Activated CD8-positive, alpha-beta memory T cell treated with anti-CD3 and anti-CD28 coated beads, Interleukin-2, amount 50 U/mL, for 48 hours (primary cell): Measurements from ENCODE around the gene MYO1C.
A peak's percentile ranks its signal among the peaks of the same experiment; 100 is the strongest.
"Not testable (repeated sequence)": the region's sequence is repeated elsewhere in the genome, so short reads cannot be mapped to it uniquely, and the experiment has no call there.

Experiments
- DNase-seq: peaks from one replicate; pipeline ENCODE4 v3.0.0-alpha.2; 2020

MYO1C gene

GRCh38 chr17:1492249-1493206 is at the start of gene MYO1C:
Gene MYO1C (minus strand): TSS chr17:1492686. CDS start chr17:1492487, 199 bp downstream.
- no peak for DNase-seq

- DNase-seq: no peak
Observed at GRCh38 chr17:1541367-1541904, 49.0 kb upstream of the MYO1C start.

DNA sequence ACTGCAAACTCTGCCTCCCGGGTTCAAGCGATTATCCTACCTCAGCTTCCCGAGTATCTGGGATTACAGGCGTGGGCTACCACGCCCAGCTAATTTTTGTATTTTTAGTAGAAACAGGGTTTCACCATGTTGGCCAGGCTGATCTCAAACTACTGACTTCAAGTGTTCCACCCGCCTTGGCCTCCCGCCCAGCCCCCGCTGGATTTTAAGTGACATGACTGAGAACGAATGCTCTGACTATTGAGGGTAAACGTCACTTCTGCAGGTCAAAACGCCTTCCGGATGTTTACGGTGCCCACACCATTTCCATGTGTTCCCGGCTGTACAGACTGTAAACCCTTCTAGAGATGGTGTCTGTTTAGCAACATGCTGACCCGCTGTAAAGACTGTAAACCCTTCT is 47.3 kb upstream of the MYO1C start:
- DNase-seq: no peak

DNA sequence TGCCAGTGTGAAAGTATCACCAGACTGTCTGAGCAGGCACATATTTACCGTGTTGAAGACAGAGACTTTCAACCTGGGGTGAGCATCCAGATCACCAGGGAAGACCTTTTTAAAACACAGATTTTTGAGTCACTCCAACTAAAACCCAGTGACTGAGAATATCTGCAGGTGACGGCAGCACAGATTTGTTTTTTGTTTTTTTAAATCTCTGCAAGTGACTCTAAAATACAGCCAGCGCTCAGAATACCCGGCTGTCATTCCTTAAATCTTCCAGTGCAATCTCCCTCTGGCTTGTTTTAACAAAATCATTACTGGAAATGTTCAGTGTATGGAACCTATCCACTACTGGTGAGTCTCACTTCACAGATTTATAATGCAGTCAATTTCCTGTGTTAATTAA is 43.3 kb upstream of the MYO1C start:
- DNase-seq: no peak

DNA sequence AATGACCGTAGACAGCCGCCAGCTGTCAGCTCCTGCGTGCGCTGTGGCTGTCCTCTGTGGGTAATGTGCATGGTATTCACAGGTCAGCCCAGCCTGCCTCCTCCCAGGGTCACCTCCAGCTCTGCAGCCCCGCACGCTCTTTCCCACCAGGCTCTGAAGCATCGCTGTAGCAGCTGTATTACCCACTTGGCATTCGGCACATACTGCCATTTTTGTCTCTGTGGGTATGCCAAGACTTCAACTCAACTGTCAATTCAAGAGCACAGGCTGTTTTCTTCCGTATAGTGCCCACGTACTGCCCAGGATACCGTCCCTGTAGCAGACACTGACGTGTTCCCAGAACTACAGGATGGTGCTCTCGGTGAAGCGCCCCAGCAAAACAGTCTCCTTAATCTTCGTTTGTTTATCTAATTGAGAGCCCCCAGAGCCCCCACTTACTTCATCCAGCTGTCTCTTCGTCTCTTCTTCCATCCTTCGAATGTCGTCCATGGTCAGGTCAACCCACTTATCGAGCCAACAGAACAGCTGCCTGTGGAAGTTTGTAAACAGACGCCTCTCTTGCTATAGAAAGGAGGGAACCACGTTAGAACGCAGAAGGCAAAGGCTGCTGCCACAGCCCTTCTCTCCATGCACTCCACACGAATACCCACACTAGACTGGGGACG is 41.3 kb upstream of the MYO1C start:
- no peak for DNase-seq

DNA sequence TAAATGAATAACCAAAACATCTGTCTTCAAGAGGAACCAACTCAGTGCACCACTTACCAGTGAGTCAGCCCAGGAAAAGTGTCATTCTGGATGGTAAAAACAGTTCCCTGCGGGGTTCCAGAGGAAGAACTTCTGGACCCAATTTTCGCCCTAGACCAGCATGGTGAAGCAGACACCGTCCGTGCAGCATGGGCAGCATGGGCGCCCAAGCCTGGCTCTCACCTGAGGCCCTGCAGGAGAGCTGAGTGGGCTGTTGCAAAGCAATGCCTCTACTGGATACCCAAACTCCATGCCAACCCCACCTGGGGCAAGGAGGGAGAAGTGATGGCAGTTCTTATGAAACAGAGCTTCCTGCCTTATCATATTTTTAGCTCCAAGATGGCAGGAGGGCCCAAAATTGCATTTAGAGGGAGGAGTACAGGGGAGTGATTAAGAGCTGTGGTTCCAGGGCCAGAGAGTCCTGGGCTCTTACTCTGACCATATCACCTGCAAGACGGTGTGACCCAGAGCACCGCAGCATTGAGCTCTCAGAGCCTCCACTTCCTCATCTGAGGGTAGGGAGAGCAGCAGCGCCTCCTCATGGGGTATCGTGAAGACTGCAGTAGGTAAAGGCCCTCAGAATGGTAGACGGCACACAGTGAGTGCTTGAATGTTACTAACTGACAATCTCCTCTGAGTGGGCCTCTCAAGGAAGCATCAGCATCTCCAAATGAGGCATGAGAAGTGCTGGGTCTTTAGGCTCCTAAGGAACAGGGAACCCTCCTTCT is 40.5 kb upstream of the MYO1C start:
- no peak for DNase-seq

- no peak for DNase-seq
Observed at GRCh38 chr17:1529863-1530262, 37.4 kb upstream of the MYO1C start.

DNA sequence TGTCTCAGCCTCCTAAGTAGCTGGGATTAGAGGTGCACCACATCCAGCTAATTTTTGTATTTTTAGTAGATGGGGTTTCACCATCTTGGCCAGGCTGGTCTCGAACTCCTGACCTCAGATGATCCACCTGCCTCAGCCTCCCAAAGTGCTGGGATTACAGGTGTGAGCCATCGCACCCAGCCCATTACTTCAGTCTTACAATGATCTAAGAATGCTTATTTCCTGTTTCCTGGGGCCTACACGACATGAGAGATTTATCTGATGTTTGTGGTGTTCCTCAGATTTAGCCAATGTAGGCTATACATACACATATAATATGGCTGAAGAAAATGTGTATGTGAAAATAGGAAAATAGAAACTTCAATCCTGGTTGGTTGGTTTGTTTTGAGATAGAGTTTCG is 34.4 kb upstream of the MYO1C start:
- not testable (repeated sequence) for DNase-seq

DNA sequence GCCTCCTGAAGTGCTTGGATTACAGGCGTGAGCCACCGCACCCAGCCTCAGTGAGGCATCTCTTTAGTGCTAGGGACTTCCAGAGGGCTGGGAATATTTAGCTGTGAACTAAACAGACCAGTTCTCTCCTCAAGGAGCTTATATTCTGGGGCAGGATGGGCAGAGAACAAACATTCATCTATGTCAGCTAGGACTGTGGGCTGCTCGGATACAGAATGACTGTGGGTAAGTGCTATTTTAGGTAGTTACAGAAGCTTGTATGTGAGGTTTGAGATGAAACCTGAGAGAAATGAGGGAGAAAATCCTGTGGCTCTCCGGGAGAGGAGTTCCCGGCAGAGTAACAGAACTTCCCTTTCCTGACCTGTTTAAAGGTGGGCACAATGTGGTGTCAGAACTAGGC is 30.1 kb upstream of the MYO1C start:
- DNase-seq: no peak

DNA sequence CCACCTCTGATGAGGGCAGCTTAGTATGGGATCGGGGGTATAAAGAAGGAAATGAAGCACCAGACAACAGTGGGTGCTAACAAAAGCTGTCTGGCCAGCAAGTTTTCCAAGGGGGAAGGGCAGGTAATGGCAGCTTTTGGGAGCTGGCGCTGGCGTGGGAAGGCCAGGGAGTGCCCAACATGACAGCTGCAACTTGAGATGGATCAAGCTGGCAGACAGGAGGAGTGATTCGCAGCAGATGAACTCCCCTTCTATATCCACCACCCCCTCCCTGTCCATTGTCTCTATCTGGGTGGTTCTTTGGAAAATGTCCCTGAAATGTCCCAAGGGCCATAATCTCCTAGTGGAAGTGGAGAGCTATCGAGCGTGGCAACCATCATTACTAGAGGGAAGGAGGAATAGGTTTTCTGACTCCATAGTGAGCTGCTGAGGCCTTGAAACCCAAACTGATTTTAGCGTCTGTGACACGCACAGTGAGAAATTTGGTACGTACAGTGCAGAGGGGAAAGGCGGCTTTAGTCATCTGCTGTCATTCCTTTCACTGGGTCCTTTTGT is 28.7 kb upstream of the MYO1C start:
- DNase-seq: no peak

DNA sequence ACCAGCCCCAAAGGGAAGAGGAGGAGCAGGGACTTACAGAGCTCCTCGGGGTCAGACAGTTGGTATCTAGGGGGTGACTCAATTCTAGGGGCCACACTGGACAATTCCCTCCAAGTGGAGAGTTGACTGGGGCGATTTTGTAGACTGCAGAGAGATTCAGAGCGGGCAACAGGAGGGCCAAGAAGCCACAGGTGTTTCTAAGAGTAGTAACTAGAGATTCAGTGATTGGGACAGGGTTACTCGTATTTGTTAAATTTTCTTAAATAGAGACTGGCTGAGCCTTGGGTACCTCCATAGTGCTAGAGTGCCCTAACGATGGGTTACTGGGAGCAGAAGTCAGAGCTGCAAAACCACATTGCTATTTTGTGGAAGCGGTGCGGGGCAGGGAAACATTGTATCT is 27.2 kb upstream of the MYO1C start:
- no peak for DNase-seq

DNA sequence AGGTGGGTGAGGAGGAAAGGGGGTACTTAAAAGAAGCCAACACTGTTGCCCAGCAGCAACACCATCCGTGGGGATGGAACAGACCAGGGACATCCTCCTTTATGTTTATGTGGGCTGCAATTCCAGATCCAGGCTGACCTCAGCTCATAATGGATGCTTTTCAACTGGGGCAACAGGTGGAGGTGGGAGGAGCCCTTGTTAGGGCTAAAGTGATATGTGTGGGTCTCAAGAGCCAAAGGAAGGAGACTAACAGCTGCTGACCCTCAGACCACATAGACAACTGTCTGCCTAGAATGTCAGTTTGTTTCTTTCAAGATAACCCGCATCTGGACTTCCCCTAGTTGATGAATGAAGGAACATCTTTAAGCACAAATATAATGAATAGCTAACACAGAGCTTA is 25.9 kb upstream of the MYO1C start:
- DNase-seq: no peak

- DNase-seq: peak; percentile 97
Observed at GRCh38 chr17:1516388-1517161, 24.1 kb upstream of the MYO1C start, which contains the start of gene INPP5K. Gene INPP5K (minus strand): TSS chr17:1516612. CDS start chr17:1516499, 113 bp downstream.

DNA sequence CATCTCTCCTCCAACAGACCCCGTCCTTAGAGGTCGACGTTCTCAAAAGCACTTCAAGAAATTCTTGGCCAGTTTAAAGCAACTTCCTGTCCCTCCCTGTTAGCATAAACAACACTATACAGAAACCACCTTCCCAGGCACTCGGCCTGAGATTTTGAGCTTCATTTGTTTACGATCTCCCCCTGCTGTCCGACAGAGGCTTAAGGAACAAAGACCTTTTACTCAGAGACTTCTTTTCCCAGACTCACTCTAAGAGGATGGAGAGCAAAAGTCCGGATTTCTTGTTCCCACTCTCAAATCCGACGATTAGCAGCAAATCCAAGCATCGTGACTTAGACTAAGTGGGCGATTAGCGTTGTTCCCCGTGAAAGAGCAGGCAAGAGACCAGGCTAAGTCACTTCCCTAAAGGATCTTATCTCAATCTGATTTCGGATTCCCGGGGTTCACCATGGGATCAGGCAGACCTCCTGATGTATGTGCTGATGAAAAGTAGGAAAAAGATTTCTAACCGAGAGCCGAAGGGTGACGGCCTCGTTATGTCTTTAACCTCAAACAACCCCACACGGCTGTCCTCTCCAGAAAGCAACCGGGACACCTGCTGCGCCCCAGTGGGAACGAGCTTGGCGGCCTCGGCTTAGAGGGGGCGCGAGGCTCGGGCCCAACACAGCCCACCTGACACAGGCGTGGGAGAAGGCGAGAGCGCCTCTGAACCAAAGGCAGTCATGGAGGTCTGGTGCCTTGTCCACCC is 23.3 kb upstream of the MYO1C start:
- DNase-seq: no peak

GRCh38 chr17:1512351-1512750 is 19.9 kb upstream of the MYO1C start:
- DNase-seq: no peak

GRCh38 chr17:1511756-1512321 is 19.4 kb upstream of the MYO1C start:
- DNase-seq: no peak

- DNase-seq: no peak
Observed at GRCh38 chr17:1511290-1511689, 18.8 kb upstream of the MYO1C start.

DNA sequence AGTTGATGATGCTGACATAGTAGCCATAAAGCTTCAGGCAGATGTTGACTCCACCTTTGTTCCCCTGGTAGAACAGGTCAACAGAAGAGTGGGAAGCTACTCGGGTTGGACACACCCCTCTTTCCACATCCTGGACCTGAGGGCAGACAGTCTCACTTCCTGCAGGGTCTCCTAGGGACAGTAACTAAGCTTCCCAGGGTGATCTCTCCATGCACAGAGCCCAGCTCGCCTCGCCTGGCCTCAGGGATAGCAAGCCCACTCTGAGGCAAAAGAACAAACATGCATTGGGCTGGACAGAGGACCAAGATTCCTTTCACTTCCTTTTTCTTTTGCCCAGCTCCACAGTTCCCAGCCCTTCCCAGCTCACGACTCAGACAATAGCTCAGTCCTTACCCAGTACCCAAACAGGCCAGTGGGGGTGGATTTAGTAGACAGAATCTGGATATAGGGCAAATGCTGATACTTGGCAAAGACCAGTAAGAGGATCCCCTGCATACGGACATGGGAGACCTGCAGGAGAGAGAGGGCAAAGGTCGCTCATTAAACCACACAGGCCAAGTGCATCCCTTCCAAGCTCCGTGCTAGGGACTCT is 16.9 kb upstream of the MYO1C start:
- DNase-seq: no peak

GRCh38 chr17:1508709-1509108 is 16.2 kb upstream of the MYO1C start:
- DNase-seq: not testable (repeated sequence)

DNA sequence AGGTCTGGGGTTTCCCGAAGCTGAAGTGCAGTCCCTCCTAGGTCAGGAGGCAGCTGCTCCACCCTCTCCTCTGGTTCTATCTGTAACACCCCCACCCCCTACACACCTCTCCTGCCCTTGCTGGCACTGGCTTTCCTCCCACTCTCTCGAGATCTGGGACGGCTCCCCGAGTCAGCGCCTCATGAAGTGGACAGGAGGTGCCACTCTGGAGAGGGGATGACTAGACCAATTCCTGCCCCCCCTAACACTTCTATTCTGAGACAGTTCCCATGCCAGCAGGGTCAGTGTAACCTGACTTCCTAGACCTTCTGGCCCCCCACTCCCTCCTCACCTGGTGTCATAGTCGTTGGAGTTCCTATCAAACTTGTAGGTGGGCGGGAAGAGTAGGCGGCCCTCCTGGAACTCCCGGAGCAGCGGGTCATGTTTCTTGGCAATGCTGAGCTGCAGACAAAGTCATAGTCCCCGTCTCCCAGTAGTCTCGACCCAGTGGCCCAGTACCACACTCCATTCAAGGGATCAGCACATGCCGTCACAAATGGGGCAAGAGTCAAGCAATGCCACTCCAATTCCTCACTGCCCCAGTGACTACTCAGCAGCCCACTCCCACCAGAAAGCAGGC is 14.3 kb upstream of the MYO1C start:
- DNase-seq: no peak
